ENCODE measurements around the gene PPIF. TPM values are rescaled to one million over a fixed set of nuclear protein-coding genes. Genes with fewer than 3 reads are reported as not detected.

The PPIF gene
- total RNA-seq, 2 donors from 2014 or later: 50.4 to 51.0 TPM

- Histone ChIP-seq H3K9me3 (ENCODE audit: control insufficient read depth, low read length) (no peaks in the 10 kb centered on the region), H3K27me3 (ENCODE audit: control insufficient read depth, insufficient read depth, low read length, poor library complexity, severe bottlenecking) (no peaks in the 10 kb centered on the region), H3K27ac (ENCODE audit: low read depth, low read length) (no peak overlapping the region), H3K4me1 (ENCODE audit: control insufficient read depth, insufficient read depth, low read length) (no peaks in the 10 kb centered on the region), H3K36me3 (ENCODE audit: control insufficient read depth, insufficient read depth, low read length) (no peaks in the 10 kb centered on the region), H3K9ac (ENCODE audit: extremely low read depth, low read length, poor library complexity, severe bottlenecking) (no peak overlapping the region), H3K4me3 (ENCODE audit: low read length) (no peak overlapping the region)
- TF ChIP-seq CTCF (conservative IDR thresholded peaks at IDR 0.05): no peak
- H3K27me3 Mint-ChIP-seq (ENCODE audit: insufficient read depth): no peaks in the 10 kb centered on the region
- no peak overlapping the region for H3K27ac Mint-ChIP-seq
- no peaks in the 10 kb centered on the region for H3K9me3 Mint-ChIP-seq
- H3K36me3 Mint-ChIP-seq (ENCODE audit: low read depth): no peaks in the 10 kb centered on the region
- WGBS, 2 experiments (ENCODE audit: insufficient coverage in 1 of 2, insufficient read length in 1 of 2): 96 to 100% methylated on average over 2 of the region's 2 CpGs
- H3K4me3 Mint-ChIP-seq: no peak overlapping the region
- DNase-seq: no peak
- H3K4me1 Mint-ChIP-seq: peaks cover 18% of the 10 kb centered on the region
Observed at GRCh38 chr10:79320316-79320715, 27.0 kb upstream of the PPIF start.

GRCh38 chr10:79320820-79321493 lies 26.3 kb upstream of the PPIF start:
- H3K27ac Mint-ChIP-seq: no peak overlapping the region
- no peak for DNase-seq
- no peak overlapping the region for H3K27ac ChIP-seq (ENCODE audit: low read depth, low read length)
- 89 to 95% methylated on average over 6 to 7 of the region's 7 CpGs for WGBS, 2 experiments (ENCODE audit: insufficient coverage in 1 of 2, insufficient read length in 1 of 2)
- no peak for TF ChIP-seq CTCF (conservative IDR thresholded peaks at IDR 0.05)
- H3K4me3 ChIP-seq (ENCODE audit: low read length): no peak overlapping the region
- H3K9me3 ChIP-seq (ENCODE audit: control insufficient read depth, low read length): no peaks in the 10 kb centered on the region
- no peaks in the 10 kb centered on the region for H3K4me1 ChIP-seq (ENCODE audit: control insufficient read depth, insufficient read depth, low read length)
- H3K9ac ChIP-seq (ENCODE audit: extremely low read depth, low read length, poor library complexity, severe bottlenecking): no peak overlapping the region
- no peaks in the 10 kb centered on the region for H3K27me3 ChIP-seq (ENCODE audit: control insufficient read depth, insufficient read depth, low read length, poor library complexity, severe bottlenecking)
- no peaks in the 10 kb centered on the region for H3K27me3 Mint-ChIP-seq (ENCODE audit: insufficient read depth)
- H3K4me3 Mint-ChIP-seq: no peak overlapping the region
- H3K4me1 Mint-ChIP-seq: peaks cover 18% of the 10 kb centered on the region
- H3K36me3 Mint-ChIP-seq (ENCODE audit: low read depth): no peaks in the 10 kb centered on the region
- H3K36me3 ChIP-seq (ENCODE audit: control insufficient read depth, insufficient read depth, low read length): no peaks in the 10 kb centered on the region
- no peaks in the 10 kb centered on the region for H3K9me3 Mint-ChIP-seq

- 75 to 91% methylated on average over 1 to 2 of the region's 2 CpGs for WGBS, 2 experiments (ENCODE audit: insufficient coverage in 1 of 2, insufficient read length in 1 of 2)
- Mint-ChIP-seq H3K27me3 (ENCODE audit: insufficient read depth) (no peaks in the 10 kb centered on the region), H3K9me3 (no peaks in the 10 kb centered on the region), H3K36me3 (ENCODE audit: low read depth) (no peaks in the 10 kb centered on the region), H3K4me1 (peaks cover 18% of the 10 kb centered on the region), H3K4me3 (no peak overlapping the region), H3K27ac (no peak overlapping the region)
- H3K36me3 ChIP-seq (ENCODE audit: control insufficient read depth, insufficient read depth, low read length): no peaks in the 10 kb centered on the region
- H3K9me3 ChIP-seq (ENCODE audit: control insufficient read depth, low read length): no peaks in the 10 kb centered on the region
- no peaks in the 10 kb centered on the region for H3K4me1 ChIP-seq (ENCODE audit: control insufficient read depth, insufficient read depth, low read length)
- no peak overlapping the region for H3K27ac ChIP-seq (ENCODE audit: low read depth, low read length)
- no peak overlapping the region for H3K9ac ChIP-seq (ENCODE audit: extremely low read depth, low read length, poor library complexity, severe bottlenecking)
- no peak for TF ChIP-seq CTCF (conservative IDR thresholded peaks at IDR 0.05)
- H3K4me3 ChIP-seq (ENCODE audit: low read length): no peak overlapping the region
- DNase-seq: no peak
- no peaks in the 10 kb centered on the region for H3K27me3 ChIP-seq (ENCODE audit: control insufficient read depth, insufficient read depth, low read length, poor library complexity, severe bottlenecking)
Observed at GRCh38 chr10:79321494-79321882, 25.8 kb upstream of the PPIF start.

Measured in endodermal cell (in vitro differentiated cells).